HG02763 (cell line): ENCODE measurements around the gene CDX2.
"Not testable (repeated sequence)": the region's sequence is repeated elsewhere in the genome, so short reads cannot be mapped to it uniquely, and the experiment has no call there.

Experiments
- ATAC-seq: cut with Tn5 transposase; IDR thresholded peaks from one replicate; pipeline ENCODE4 v1.9.1; 2021; ENCODE audit warnings: mild to moderate bottlenecking, moderate library complexity; ENCODE audit not compliant: unreplicated experiment

The CDX2 gene

GRCh38 chr13:27965740-27966640 lies 3.1 kb downstream of the CDX2 start:
- ATAC-seq: no peak

- no peak for ATAC-seq
Observed at GRCh38 chr13:27965343-27965739, 3.8 kb downstream of the CDX2 start.

GRCh38 chr13:27964741-27965323 lies 4.3 kb downstream of the CDX2 start:
- no peak for ATAC-seq

- ATAC-seq: not testable (repeated sequence)
Observed at GRCh38 chr13:27964206-27964605, 4.9 kb downstream of the CDX2 start.

- ATAC-seq: no peak
Observed at GRCh38 chr13:27963491-27963890, 5.6 kb downstream of the CDX2 start.

- ATAC-seq: no peak
Observed at GRCh38 chr13:27962982-27963381, 6.1 kb downstream of the CDX2 start.

GRCh38 chr13:27962128-27962841 lies 6.8 kb downstream of the CDX2 start:
- ATAC-seq: no peak

GRCh38 chr13:27961227-27962085 lies 7.7 kb downstream of the CDX2 start:
- no peak for ATAC-seq

- no peak for ATAC-seq
Observed at GRCh38 chr13:27960362-27961226, 8.5 kb downstream of the CDX2 start.

- no peak for ATAC-seq
Observed at GRCh38 chr13:27959976-27960361, 9.1 kb downstream of the CDX2 start.

GRCh38 chr13:27956576-27957300 lies 12.4 kb downstream of the CDX2 start:
- no peak for ATAC-seq

- no peak for ATAC-seq
Observed at GRCh38 chr13:27955014-27955591, 14.0 kb downstream of the CDX2 start.

- ATAC-seq: peak; percentile 30
Observed at GRCh38 chr13:27954406-27954851, 14.7 kb downstream of the CDX2 start.

- ATAC-seq: peak; percentile 80
Observed at GRCh38 chr13:27953676-27954405, 15.3 kb downstream of the CDX2 start.

- peak; percentile 12 for ATAC-seq
Observed at GRCh38 chr13:27952876-27953675, 16.0 kb downstream of the CDX2 start.

- ATAC-seq: no peak
Observed at GRCh38 chr13:27942972-27943371, 26.1 kb downstream of the CDX2 start.
